ENCODE results near the gene SLC29A4.
"Not testable (repeated sequence)": the region's sequence is repeated elsewhere in the genome, so short reads cannot be mapped to it uniquely, and the experiment has no call there.

SLC29A4 gene, protein sequence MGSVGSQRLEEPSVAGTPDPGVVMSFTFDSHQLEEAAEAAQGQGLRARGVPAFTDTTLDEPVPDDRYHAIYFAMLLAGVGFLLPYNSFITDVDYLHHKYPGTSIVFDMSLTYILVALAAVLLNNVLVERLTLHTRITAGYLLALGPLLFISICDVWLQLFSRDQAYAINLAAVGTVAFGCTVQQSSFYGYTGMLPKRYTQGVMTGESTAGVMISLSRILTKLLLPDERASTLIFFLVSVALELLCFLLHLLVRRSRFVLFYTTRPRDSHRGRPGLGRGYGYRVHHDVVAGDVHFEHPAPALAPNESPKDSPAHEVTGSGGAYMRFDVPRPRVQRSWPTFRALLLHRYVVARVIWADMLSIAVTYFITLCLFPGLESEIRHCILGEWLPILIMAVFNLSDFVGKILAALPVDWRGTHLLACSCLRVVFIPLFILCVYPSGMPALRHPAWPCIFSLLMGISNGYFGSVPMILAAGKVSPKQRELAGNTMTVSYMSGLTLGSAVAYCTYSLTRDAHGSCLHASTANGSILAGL

DNA sequence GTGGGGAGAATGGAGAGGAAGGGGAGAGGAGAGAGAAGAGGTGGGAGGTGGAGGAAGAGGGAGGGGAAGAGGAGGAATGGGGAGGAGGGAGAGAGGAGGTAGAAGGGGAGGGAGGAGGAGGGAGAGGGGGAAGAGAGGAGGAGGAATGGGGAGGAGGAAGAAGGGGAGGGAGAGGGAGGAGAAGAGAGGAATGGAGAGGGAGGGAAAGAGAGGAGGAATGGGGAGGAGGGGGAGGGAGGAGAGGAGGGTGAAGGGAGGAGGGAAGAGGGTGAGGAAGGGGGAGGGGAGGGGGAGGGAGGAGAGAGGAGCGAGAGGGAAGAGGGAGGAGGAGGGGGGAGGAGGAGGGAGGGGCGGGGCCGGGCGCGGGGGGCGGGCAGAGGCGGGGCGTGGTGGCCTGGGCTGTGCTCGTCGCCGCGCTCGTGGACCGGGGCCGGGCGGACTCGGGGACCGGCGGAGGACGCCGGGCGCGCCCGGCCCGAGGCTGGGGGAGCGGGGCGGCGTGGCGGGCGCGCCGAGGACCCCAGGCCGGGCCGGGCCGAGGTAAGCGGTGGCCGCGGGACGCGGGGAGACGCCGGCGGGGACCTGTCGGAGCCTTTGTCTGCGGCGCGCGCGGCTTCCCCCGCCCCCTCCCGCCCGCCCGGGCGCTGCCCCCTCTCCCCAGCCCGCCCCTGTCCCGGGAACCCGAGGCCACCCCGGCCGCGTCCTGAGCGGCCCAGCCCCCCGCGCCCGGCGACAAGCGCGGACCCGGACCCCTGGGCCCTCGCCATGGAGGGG, at the start of gene SLC29A4:
TSS of gene SLC29A4 (plus strand) at position 401 of the 774 bp plus-strand sequence. CDS start 4,874 bp downstream, outside the sequence.
- DNase-seq, result no peak

DNA sequence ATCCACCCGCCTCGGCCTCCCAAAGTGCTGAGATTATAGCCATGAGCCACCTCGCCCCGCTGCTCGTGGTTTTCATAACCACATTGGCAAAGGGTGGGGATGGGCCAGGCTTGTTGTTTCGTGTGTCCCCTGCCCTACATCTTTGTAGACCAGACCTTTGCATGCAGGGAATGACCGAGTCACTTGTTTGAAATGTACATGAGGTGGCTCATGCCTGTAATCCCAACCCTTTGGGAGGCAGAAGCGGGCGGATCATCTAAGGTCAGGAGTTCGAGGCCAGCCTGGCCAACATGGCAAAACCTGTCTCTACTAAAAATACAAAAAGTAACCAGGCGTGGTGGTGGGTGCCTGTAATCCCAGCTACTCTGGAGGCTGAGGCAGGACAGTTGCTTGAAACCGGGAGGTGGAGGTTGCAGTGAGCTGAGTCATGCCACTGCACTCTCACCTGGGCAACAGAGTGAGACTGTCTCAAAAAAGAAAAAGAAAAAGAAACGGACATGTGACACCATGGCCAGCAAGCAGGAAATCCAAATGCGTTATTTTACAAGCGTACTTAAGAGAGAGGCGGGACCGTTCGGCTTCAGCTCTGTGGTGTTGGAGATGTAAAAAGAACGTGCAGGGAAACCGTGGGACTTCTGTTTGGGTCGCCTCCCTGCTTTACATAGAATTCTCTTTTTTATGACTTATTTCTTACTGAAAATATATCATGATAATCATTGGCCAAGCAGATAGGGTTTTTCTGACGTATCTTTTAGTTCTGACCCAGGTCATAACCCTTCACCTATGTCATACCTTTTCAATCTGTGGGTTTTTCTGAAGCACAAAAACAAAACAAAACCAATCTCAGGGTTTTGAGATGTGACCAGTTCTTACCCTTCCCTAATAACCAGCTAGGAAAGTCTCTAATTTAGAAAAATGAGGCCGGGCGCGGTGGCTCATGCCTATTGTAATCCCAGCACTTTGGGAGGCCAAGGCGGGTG, 47.6 kb upstream of the SLC29A4 start:
- no peak for DNase-seq

DNA sequence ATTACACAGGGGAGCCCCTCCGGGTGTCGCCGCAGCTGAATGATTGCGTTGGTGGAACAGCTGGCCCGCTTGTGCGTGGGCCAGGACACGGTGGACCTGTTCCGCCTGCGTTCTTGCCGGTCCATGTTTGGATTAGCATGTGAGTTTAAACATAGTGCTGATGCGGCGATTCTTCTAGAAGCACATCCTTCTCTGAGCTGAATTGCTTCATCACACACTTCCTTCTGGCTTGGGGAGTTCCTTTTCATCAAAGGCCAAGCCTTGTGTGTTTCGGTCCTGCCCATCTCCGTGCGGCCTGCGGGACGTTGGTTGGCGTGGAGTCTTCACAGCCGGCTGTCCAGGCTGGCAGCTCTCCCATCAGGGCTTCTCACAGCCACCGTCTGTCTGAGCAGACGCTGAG, 45.5 kb upstream of the SLC29A4 start:
- no peak for DNase-seq

DNA sequence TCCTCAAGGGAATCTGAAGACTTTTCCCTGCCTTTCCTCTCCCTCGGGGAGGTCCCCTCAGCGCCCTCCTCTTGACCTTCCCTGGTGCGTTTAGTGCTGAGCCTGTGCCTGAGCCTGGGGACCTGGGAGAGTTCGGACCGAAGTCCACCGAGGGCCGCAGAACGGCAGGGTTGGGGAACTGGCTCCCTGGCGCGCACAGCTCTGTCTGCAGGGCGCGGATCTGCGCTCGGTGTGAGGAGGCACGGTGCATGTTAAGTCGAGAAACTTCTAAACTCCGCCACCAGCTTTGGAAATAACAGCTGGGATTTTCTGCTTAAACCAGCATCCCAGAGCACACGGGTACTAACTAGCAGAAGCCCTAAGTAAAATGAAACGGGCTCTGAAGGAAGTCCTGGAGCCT, 44.2 kb upstream of the SLC29A4 start:
- no peak for DNase-seq

DNA sequence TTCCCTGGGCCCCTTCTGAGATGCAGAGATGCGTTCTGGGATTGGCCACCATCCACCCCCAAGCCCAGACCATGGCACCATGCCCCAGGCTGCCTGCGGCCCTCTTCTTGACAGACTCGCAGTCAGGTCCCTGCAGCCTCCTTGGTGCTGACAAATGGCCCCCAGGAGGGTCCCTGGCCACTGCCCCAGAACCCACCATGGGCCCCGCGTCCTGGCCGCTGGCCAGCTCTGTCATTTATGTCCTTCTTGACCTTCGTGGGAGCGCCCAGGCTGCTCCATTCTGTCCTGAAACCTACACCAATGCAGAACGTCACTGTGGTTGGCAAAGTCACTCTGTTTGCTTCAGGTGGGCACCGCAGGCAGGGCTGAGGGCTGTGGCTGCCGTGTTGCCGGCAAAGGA, 39.5 kb upstream of the SLC29A4 start:
- DNase-seq, result no peak

DNA sequence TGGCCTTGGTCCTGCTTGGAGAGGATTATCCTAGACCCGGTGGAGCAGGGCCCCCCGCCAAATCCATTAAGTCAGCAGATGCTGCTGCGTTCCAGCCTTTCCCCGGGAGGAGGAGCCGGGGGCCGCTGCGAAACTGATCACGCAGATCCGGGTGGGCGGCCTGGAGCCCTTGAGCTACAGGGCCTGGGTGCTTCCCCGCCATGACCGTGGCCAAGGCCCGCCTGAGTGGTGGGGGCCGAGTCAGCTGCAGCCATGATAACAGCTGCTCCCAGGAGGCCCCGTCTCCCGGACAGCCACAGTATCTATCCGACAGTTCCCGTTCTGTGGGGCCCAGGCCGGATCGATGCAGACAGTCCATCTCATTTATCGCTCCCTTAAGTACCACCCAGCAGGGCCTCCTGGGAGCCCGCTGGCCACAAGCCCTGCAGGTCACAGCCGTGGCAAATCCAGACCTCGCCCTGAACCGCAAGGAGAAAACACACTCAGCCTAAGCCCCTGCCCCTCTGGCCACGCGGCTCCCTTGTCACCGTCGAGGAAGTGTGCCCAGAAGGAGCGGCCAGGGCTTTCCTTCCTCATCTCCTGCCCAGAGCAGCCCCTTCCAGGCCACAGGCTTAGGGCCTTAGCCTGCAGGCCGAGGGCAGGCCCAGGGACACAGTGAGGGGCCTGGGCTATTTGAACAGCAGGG, 34.4 kb upstream of the SLC29A4 start:
- DNase-seq, result no peak

DNA sequence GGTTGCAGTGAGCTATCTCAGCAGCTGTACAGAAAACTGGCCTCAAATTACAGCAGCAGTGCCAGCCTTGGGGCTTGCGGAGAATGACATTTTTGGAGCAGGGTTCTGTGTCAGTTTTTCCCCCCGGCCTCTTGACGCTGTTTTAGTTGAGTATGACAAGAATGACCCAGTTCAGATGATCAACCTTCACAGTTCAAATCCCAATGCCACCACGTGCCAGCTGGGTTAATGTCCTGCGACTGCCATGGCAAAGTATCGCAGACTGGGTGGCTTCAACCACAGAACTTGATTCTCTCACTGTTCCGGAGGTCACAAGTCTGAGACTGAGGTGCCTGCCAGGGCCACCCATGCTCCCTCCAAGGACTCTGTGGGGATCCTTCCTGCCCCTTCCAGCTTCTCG, 32.0 kb upstream of the SLC29A4 start:
- not testable (repeated sequence) for DNase-seq

DNA sequence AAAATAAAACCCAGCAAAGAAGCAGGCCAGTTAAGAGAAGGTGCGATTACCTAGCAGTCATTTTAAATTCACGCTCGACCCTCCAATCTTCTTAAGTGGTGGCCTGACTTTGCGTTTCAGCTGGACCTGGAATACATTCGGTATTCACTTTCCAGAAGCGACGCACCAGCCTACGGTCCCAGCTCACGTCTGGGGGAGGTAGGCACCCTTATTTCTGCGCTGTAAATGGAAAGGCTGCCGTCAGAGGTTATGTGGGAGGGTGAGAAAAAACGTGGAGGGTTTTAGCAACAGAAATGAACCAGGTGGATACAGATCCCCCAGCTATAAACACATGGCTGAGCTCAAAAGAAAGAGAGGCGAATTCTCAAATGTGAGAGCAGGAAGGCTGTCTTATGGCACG, 29.2 kb upstream of the SLC29A4 start:
- DNase-seq, result not testable (repeated sequence)

DNA sequence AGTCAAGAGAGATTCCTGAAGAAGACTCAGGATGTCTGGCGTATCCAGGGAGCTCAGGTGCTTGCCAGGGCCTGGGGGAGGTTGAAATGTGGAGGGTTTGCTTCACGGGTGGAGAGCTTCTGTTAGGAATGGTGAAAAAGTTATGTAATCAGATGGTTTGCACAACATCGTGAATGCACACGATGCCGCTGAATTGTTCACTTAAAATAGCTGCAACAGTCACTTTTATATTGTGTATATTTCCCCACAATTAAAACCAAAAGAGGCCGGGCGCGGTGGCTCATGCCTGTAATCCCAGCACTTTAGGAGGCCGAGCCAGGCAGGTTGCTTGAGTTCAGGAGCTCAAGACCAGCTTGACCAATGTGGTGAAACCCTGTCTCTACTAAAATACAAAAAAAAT, 28.4 kb upstream of the SLC29A4 start:
- DNase-seq, result not testable (repeated sequence)

DNA sequence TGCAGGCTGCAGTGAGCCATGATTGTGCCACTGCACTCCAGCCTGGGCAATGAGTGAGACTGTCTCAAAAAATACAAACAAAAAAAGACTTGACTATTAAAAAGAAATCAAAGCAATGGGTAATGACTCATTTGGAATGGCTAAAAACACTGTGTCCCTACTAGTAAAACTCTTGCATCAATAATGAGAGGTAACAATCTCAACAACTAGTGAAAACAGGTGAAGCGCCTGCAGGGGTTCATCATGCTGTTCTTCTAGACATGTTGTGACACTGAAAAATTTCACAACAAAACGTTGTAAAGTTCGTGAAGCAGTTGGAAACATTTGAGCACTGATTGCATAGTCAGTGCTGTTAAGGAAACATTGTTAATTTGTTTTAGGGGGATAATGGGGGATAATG, 26.9 kb upstream of the SLC29A4 start:
- DNase-seq, result no peak

DNA sequence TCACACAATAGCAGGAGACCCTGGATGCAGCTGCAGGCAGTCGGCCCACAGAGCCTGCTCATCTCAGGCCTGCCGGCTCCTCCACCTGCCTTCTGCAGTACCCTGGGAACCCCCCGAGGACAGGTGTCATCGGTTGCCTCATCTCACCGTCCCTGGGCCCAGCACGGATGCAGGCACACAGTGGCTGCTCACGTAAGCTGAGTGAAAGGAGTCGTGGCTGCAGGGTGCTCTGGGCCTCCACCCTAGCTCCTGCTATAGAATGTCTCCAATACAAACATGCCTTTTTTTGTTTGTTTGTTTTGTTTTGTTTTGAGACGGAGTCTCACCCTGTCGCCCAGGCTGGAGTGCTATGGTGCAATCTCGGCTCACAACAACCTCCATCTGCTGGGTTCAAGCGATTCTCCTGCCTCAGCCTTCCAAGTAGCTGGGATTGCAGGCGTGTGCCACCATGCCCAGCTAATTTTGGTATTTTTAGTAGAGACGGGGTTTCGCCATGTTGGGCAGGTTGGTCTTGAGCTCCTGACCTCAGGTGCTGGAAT, 22.1 kb upstream of the SLC29A4 start:
- not testable (repeated sequence) for DNase-seq

DNA sequence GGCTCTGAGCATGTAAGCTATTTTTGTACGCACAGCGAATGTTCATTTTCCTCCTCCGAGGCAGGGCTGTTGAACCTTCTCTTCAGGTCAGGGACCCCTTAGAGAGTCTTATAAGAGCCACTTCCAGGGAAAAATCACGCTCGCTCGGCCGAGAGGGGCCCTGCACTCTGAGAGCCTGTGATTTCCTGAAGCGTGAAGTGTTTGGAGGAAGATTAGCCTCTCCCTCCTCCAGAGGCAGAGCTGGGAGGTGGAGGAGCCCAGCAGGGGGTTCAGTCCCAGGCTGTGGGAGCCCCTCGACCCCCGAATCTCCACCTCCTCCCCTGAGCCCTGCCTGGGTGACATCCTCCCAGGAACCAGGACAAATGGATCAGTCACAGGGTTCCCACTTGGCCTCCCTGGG, 19.7 kb upstream of the SLC29A4 start:
- not testable (repeated sequence) for DNase-seq

DNA sequence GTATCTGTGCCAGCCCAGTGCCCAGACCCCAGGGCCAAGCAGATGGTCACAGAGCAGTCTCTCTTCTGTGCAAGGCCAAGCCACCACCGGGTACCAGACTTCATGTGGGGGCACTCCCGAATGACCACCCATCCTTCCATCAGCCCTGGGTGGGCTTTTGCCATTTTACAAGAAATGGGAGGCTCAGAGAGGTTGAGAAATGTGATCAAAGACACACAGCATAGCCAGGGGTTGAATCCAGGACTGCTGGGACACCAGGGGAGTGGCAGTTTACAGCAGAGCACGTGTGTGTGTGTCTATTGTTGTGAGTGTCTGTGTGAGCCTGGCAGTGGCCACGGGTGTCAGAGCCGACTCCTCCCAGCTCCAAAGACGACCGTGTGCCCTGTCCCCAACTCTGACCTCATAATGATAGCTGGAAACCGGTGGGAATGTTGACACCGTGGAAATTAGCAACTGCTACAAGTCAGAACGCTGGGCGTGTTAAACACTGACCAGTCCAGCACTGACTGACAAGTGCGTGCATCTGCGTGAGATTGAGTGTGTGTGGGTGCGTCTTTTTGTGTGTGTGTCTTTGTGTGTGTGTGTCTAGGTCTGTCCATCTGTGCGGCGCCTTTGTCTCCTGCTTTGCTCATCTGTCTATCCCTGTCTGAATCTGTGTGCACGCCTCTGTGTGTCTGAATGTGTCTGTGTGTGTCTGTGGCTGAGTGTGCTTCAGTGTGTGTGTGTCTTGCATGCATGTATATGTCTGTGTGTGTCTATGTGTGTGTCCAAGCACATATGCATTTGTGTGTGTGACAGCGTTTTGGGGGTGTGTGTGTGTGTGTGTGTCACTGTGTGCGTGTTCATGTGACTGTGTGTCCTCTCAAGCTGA, 17.2 kb upstream of the SLC29A4 start:
- no peak for DNase-seq

DNA sequence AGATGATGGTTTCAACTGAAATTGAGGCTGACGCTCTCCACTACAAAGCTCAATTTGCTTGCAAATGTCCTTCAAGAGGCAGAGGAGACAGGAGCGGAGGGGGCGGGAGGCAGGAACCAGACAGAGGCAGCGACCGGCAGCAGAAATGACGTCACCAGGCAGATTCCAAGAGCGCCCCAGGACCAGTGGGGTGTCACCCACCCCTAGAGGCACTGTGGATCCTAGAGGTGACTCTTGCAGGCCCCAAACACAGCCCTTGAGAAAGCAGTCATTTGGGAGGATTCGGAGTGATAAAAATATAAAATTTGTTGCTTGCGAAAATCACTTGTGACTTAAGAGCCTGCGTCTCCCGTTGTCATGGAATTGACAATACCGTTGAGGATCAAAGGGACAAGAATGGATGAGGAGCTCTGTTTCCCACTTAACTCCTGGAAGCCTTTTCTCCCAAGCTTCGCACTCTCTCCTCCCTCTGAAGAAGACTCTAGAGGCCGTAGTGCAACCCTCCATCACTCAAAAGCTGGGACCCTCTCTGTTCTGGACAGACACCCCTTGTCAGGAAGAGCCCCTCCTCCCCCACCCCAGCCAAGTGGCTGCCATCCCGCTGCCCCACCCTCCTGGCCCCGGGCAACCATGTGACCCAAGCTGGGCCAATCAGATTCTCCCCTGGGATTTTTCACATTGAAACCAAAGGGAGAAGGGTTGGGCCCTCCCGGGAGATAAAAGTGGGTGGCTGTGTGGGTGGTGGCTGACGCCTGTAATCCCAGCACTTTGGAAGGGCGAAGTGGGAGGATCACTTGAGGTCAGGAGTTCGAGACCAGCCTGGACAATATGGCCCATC, 16.3 kb upstream of the SLC29A4 start:
- no peak for DNase-seq

DNA sequence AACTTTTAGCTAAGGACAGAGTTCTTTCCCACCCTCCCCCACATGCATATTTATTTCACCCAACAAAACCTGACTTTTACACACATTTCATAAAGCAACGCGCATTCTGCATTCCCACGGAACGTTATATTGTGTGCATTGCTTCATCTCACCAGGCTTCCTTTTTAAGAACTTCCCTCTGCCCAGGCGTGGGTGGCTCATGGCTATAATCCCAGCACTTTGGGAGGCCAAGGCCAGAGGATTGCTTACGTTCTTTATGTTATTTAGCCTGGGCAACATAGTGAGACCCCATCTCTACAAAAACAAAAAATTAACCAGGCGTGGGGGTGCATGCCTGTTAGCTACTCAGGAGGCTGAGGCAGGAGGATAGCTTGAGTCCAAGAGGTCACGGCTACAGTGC, 14.9 kb upstream of the SLC29A4 start:
- DNase-seq, result not testable (repeated sequence)

DNA sequence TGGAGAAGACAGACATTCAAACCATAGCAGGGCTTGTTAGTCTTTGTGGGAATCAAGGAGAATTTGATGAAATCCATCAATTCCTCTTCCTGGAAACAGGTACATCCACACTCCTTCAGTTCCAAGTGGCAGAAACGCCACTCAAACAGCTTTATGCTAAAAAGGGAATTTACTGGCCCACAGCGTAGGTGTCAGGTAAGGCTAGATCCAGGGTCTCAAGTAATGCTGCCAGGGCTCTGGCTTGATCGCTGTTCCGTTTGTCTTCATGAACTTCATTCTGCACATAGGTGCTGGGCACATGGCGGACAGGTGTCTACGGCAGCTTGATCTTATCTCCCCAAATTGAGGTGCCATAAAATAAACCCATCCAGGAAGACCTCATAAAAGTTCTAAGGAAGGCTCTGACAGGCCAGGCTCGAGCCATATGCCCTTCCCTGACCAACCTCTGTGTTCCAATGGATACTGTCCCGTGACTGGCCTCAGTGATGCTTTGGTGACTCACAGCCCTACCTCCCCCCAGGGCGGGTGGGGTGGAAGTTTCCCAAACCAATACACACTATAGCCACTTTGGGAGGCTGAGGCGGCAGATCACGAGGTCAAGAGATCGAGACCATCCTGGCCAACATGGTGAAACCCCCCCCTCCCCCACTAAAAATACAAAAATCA, 12.6 kb upstream of the SLC29A4 start:
- DNase-seq, result not testable (repeated sequence)

DNA sequence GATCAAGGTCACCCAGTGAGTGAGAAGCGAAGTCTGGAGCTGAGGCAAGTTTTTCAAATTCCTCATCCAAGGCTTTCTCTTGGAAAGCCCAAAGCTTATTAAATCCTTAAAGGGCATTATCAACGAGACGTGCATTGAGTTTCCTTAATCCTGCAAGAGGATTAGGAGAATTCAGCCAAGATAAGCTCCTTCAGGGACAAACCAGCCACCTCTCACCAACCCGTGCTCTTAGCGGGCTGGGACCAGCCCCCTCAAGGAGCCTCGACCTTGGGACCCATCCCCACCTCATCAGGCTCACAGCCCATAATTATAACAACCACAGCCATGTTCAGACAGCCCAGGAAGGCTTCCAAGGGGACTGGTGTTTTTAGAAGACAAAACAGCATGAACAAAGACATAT, 12.0 kb upstream of the SLC29A4 start:
- no peak for DNase-seq

DNA sequence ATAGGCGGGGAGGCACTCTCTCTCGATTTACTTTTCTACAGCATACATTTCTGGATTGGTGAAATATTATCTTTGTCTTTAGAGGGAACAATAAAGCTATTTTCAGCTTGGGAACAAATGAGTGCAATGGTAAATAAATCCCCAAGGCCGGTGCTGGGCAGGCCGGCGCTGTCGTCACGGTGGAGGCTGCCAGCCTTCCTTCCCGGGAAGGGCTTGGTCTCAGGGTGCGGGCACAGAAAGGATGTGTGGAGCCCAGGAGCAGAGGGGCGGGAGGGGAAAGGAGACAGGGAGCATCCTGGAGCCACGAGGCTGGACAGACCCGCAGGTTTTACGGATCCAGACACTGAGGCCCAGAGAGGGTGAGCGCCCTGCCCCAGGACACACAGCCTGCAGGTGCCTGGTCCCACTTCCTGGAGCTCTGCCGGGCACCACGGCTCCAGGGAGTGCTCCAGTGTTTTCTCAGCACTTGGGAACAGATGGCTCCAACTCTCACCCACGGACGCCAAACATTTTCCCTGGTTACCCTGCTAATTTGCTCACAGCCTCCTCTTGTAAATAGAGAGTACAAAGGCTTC, 8.8 kb upstream of the SLC29A4 start:
- DNase-seq, result not testable (repeated sequence)

DNA sequence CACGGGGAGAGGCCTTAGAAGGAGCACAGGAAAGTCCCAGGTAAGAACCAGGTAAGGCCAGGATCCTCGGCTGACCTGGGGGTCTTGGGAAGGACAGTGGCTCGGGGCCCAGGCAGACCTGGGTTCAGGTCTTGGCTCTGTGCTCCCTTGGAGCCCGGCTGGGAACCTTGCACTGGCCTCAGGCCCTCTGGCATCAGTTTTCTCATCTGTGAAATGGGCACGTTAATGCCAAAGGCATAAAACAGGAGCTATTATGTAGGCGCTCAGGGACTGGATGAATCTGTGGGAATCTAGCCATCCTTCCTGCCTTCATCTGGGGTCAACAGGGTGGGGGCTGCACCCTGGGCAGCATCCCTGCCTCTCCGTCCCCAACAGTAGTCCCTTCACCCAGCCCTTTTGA, 8.3 kb upstream of the SLC29A4 start:
- no peak for DNase-seq
